Activated B cell treated with CpG ODN at 0.5 μM for 24 hours (primary cell): ENCODE results near the gene MED26. TPM values are rescaled to one million over a fixed set of nuclear protein-coding genes. Genes with fewer than 3 reads are reported as not detected.

ENCODE experiments used
- ATAC-seq: fragments of 200-7000 bp; cut with Tn5 transposase; one replicate; pipeline ENCODE4 v1.10.0; 2021; ENCODE audit warnings: low read depth, mild to moderate bottlenecking, moderate library complexity
- CTCF ChIA-PET: fragments of 350-600 bp; sonication (Branson Sonifier 250); formaldehyde crosslinking; loops from one replicate; lab custom pipeline; 2021; ENCODE audit warnings: antibody characterized with exemption; lab: Charles Lee
- POLR2A ChIA-PET: fragments of 350-600 bp; sonication (Branson Sonifier 250); formaldehyde crosslinking; loops from one replicate; lab custom pipeline; 2021; ENCODE audit warnings: antibody characterized with exemption; lab: Charles Lee
- DNase-seq: peaks from one replicate; pipeline ENCODE4 v3.0.0; 2022
- H3K27ac Mint-ChIP-seq: one replicate; pipeline ENCODE4 v1.8.0; 2020; ENCODE audit warnings: mixed read lengths
- H3K27me3 Mint-ChIP-seq: one replicate; pipeline ENCODE4 v1.8.0; 2021; ENCODE audit warnings: mixed read lengths
- H3K36me3 Mint-ChIP-seq: one replicate; pipeline ENCODE4 v1.8.0; 2021; ENCODE audit warnings: low read depth, mixed read lengths
- H3K4me1 Mint-ChIP-seq: one replicate; pipeline ENCODE4 v1.8.0; 2021; ENCODE audit warnings: mixed read lengths
- H3K4me3 Mint-ChIP-seq: one replicate; pipeline ENCODE4 v1.8.0; 2020; ENCODE audit warnings: mild to moderate bottlenecking, mixed read lengths
- H3K9me3 Mint-ChIP-seq: one replicate; pipeline ENCODE4 v1.8.0; 2020; ENCODE audit warnings: mixed read lengths
- CTCF ChIP-seq: fragments of 200-600 bp; IDR thresholded peaks from one replicate; pipeline ENCODE4 v1.8.0; 2022; ENCODE audit warnings: antibody characterized with exemption, mild to moderate bottlenecking
- intact Hi-C: fragments of 100-400 bp; cut with micrococcal nuclease; formaldehyde crosslinking; loops from one replicate; pipeline ENCODE4 v1.15.1; 2024
- total RNA-seq: library from RNA; stranded (reverse); gene quantifications from 2 replicates; pipeline ENCODE4 v1.2.3, GENCODE V29; 2022

Gene MED26
- total RNA-seq, 1 donor from 2014 or later = 32.0 TPM

GRCh38 chr19:16571822-16572331, 56.1 kb downstream of the MED26 start:
- ATAC-seq (peak; percentile 28), DNase-seq (no peak)
- Mint-ChIP-seq H3K36me3 (peaks cover 61% of the 10 kb centered on the region), H3K4me3 (peak overlapping the region; percentile 80), H3K4me1 (peaks cover 50% of the 10 kb centered on the region), H3K27me3 (no peaks in the 10 kb centered on the region), H3K27ac (peak overlapping the region; percentile 53), H3K9me3 (no peaks in the 10 kb centered on the region)
- ChIA-PET CTCF (interaction anchor here (1.2 kb wide), 1 partner anchor 16 kb away, joined by 5 read pairs; no protein-coding TSS in a partner anchor), POLR2A (interaction anchor here (0.9 to 7.3 kb wide), 6 partner anchors 14 to 88 kb away, joined by 3 to 190 read pairs (median 10); partner anchors contain the start of genes MED26, SMIM7 and TMEM38A)
- intact Hi-C loops = loop anchor here (1.0 kb wide), 4 partner anchors 12 to 88 kb away; partner anchors contain the start of genes CHERP, MED26 and SMIM7
- no peak for TF ChIP-seq CTCF

GRCh38 chr19:16571283-16571682, 56.7 kb downstream of the MED26 start:
- intact Hi-C loops = no loop called here
- peak overlapping the region; percentile 53 for H3K27ac Mint-ChIP-seq
- TF ChIP-seq CTCF = no peak
- H3K4me1 Mint-ChIP-seq = peaks cover 54% of the 10 kb centered on the region
- peaks cover 63% of the 10 kb centered on the region for H3K36me3 Mint-ChIP-seq
- POLR2A ChIA-PET = interaction anchor here (1.4 to 7.3 kb wide), 3 partner anchors 15 to 89 kb away, joined by 4 to 190 read pairs (median 13); partner anchors contain the start of genes SMIM7 and TMEM38A
- H3K4me3 Mint-ChIP-seq = peak overlapping the region; percentile 80
- ATAC-seq = no peak
- DNase-seq = no peak
- no peaks in the 10 kb centered on the region for H3K9me3 Mint-ChIP-seq
- no peaks in the 10 kb centered on the region for H3K27me3 Mint-ChIP-seq
- CTCF ChIA-PET = no interaction called here

- no peaks in the 10 kb centered on the region for H3K27me3 Mint-ChIP-seq
- DNase-seq (no peak), ATAC-seq (no peak)
- ChIA-PET POLR2A (interaction anchor here (0.7 to 1.4 kb wide), 2 partner anchors 13 to 27 kb away, joined by 3 to 4 read pairs; no protein-coding TSS in a partner anchor), CTCF (no interaction called here)
- H3K4me3 Mint-ChIP-seq = peak overlapping the region; percentile 4
- peaks cover 49% of the 10 kb centered on the region for H3K4me1 Mint-ChIP-seq
- intact Hi-C loops = no loop called here
- no peak overlapping the region for H3K27ac Mint-ChIP-seq
- no peak for TF ChIP-seq CTCF
- peaks cover 56% of the 10 kb centered on the region for H3K36me3 Mint-ChIP-seq
- no peaks in the 10 kb centered on the region for H3K9me3 Mint-ChIP-seq
These were observed 58.2 kb downstream of the MED26 start for GRCh38 chr19:16569609-16570320.

- peak overlapping the region; percentile 73 for H3K27ac Mint-ChIP-seq
- intact Hi-C loops = no loop called here
- peaks cover 25% of the 10 kb centered on the region for H3K4me1 Mint-ChIP-seq
- H3K9me3 Mint-ChIP-seq = no peaks in the 10 kb centered on the region
- DNase-seq = no peak
- CTCF ChIA-PET = no interaction called here
- POLR2A ChIA-PET = interaction anchor here (0.7 to 1.4 kb wide), 4 partner anchors 20 to 62 kb away, joined by 3 to 5 read pairs (median 4); partner anchors contain the start of gene MED26
- peaks cover 64% of the 10 kb centered on the region for H3K36me3 Mint-ChIP-seq
- H3K27me3 Mint-ChIP-seq = no peaks in the 10 kb centered on the region
- H3K4me3 Mint-ChIP-seq = no peak overlapping the region
- no peak for ATAC-seq
- TF ChIP-seq CTCF = no peak
These were observed 61.3 kb downstream of the MED26 start for GRCh38 chr19:16566702-16567101.

- peaks cover 20% of the 10 kb centered on the region for H3K4me1 Mint-ChIP-seq
- intact Hi-C loops = no loop called here
- H3K27me3 Mint-ChIP-seq = no peaks in the 10 kb centered on the region
- peaks cover 70% of the 10 kb centered on the region for H3K36me3 Mint-ChIP-seq
- H3K9me3 Mint-ChIP-seq = no peaks in the 10 kb centered on the region
- no peak for TF ChIP-seq CTCF
- CTCF ChIA-PET = no interaction called here
- H3K4me3 Mint-ChIP-seq = no peak overlapping the region
- ATAC-seq (peak; percentile 58), DNase-seq (no peak)
- peak overlapping the region; percentile 73 for H3K27ac Mint-ChIP-seq
- POLR2A ChIA-PET = interaction anchor here (0.7 to 1.4 kb wide), 4 partner anchors 21 to 62 kb away, joined by 3 to 5 read pairs (median 4); partner anchors contain the start of gene MED26
These were observed 61.8 kb downstream of the MED26 start for GRCh38 chr19:16566161-16566560.
